Measurements from ENCODE around the gene C19orf44. TPM values are rescaled to one million over a fixed set of nuclear protein-coding genes. Genes with fewer than 3 reads are reported as not detected.
"Not testable (repeated sequence)": the region's sequence is repeated elsewhere in the genome, so short reads cannot be mapped to it uniquely, and the experiment has no call there.

Gene C19orf44
- total and polyA plus RNA-seq, 2 experiments from 2014 or later: 2.5 to 5.9 TPM

DNA sequence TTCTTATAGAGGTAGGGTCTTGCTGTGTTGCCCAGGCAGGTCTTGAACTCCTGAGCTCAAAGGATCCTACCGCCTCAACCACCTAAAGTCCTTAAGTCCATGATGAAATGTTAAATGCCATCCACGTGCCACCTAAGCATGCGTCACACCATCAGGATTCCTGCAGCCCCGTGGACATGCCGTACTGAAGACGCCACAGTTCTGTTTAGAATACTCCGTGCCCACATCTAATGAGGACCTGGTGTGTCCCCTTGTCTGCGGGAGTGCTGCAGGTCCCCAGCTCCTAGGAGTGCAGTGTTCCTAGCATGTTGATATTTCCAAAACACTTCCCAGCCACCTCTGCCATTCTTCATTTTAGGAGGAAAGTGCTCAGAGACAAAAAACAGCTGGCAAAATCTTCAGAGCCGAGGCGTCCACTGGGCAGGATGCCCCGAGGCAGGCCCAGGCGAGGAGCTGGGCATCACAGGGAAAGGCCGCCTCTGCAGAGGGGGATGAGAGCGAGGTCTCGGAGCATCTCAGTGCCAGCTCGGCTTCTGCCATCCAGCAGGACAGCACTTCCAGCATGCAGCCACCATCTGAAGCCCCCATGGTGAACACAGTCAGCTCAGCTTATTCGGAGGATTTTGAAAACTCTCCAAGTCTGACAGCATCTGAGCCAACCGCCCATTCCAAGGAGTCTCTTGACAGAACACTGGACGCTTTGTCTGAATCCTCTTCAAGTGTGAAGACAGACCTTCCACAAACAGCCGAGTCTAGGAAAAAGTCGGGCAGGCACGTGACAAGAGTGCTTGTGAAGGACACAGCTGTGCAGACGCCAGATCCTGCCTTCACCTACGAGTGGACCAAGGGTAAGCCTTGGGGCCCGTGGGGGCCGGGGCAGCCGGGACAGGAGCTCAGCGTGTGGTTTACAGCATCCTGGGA is 13.2 kb downstream of the C19orf44 start (continued):
- TF ChIP-seq, protein P1, sequence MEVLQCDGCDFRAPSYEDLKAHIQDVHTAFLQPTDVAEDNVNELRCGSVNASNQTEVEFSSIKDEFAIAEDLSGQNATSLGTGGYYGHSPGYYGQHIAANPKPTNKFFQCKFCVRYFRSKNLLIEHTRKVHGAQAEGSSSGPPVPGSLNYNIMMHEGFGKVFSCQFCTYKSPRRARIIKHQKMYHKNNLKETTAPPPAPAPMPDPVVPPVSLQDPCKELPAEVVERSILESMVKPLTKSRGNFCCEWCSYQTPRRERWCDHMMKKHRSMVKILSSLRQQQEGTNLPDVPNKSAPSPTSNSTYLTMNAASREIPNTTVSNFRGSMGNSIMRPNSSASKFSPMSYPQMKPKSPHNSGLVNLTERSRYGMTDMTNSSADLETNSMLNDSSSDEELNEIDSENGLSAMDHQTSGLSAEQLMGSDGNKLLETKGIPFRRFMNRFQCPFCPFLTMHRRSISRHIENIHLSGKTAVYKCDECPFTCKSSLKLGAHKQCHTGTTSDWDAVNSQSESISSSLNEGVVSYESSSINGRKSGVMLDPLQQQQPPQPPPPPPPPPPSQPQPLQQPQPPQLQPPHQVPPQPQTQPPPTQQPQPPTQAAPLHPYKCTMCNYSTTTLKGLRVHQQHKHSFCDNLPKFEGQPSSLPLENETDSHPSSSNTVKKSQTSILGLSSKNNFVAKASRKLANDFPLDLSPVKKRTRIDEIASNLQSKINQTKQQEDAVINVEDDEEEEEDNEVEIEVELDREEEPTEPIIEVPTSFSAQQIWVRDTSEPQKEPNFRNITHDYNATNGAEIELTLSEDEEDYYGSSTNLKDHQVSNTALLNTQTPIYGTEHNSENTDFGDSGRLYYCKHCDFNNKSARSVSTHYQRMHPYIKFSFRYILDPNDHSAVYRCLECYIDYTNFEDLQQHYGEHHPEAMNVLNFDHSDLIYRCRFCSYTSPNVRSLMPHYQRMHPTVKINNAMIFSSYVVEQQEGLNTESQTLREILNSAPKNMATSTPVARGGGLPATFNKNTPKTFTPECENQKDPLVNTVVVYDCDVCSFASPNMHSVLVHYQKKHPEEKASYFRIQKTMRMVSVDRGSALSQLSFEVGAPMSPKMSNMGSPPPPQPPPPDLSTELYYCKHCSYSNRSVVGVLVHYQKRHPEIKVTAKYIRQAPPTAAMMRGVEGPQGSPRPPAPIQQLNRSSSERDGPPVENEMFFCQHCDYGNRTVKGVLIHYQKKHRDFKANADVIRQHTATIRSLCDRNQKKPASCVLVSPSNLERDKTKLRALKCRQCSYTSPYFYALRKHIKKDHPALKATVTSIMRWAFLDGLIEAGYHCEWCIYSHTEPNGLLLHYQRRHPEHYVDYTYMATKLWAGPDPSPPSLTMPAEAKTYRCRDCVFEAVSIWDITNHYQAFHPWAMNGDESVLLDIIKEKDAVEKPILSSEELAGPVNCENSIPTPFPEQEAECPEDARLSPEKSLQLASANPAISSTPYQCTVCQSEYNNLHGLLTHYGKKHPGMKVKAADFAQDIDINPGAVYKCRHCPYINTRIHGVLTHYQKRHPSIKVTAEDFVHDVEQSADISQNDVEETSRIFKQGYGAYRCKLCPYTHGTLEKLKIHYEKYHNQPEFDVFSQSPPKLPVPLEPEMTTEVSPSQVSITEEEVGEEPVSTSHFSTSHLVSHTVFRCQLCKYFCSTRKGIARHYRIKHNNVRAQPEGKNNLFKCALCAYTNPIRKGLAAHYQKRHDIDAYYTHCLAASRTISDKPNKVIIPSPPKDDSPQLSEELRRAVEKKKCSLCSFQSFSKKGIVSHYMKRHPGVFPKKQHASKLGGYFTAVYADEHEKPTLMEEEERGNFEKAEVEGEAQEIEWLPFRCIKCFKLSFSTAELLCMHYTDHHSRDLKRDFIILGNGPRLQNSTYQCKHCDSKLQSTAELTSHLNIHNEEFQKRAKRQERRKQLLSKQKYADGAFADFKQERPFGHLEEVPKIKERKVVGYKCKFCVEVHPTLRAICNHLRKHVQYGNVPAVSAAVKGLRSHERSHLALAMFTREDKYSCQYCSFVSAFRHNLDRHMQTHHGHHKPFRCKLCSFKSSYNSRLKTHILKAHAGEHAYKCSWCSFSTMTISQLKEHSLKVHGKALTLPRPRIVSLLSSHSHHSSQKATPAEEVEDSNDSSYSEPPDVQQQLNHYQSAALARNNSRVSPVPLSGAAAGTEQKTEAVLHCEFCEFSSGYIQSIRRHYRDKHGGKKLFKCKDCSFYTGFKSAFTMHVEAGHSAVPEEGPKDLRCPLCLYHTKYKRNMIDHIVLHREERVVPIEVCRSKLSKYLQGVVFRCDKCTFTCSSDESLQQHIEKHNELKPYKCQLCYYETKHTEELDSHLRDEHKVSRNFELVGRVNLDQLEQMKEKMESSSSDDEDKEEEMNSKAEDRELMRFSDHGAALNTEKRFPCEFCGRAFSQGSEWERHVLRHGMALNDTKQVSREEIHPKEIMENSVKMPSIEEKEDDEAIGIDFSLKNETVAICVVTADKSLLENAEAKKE (CRISPR knock-in tag; IDR thresholded peaks at IDR 0.05): no peak
- TF ChIP-seq, protein P2, sequence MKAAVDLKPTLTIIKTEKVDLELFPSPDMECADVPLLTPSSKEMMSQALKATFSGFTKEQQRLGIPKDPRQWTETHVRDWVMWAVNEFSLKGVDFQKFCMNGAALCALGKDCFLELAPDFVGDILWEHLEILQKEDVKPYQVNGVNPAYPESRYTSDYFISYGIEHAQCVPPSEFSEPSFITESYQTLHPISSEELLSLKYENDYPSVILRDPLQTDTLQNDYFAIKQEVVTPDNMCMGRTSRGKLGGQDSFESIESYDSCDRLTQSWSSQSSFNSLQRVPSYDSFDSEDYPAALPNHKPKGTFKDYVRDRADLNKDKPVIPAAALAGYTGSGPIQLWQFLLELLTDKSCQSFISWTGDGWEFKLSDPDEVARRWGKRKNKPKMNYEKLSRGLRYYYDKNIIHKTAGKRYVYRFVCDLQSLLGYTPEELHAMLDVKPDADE (IDR thresholded peaks at IDR 0.05): no peak
- TF ChIP-seq, protein P3, sequence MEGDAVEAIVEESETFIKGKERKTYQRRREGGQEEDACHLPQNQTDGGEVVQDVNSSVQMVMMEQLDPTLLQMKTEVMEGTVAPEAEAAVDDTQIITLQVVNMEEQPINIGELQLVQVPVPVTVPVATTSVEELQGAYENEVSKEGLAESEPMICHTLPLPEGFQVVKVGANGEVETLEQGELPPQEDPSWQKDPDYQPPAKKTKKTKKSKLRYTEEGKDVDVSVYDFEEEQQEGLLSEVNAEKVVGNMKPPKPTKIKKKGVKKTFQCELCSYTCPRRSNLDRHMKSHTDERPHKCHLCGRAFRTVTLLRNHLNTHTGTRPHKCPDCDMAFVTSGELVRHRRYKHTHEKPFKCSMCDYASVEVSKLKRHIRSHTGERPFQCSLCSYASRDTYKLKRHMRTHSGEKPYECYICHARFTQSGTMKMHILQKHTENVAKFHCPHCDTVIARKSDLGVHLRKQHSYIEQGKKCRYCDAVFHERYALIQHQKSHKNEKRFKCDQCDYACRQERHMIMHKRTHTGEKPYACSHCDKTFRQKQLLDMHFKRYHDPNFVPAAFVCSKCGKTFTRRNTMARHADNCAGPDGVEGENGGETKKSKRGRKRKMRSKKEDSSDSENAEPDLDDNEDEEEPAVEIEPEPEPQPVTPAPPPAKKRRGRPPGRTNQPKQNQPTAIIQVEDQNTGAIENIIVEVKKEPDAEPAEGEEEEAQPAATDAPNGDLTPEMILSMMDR (conservative IDR thresholded peaks at IDR 0.05; ENCODE audit: low read depth in 2 of 2): no peak
- TF ChIP-seq ZNF331 (CRISPR knock-in tag; IDR thresholded peaks at IDR 0.05; ENCODE audit: low read depth) (no peak), STAT1 (IDR thresholded peaks at IDR 0.05; ENCODE audit: unreplicated experiment) (no peak), ZNF114 (CRISPR knock-in tag; IDR thresholded peaks at IDR 0.05) (no peak)

DNA sequence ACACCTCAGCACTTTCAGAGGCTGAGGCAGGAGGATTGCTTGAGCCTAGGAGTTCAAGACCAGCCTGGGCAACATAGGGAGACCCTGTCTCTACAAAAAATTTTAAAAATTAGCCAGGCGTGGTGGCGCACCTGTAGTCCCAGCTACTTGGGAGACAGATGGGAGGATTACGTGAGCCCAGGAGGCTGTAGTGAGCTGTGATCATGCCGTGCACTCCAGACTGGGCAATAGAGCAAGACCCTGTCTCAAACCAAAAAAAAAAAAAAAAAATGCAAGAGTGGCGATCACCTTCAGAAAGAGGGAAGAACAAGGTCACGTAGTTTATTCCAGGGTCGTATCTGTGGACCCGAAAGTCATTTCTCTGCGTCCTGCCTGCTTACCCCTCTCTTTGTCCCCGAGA is 16.4 kb downstream of the C19orf44 start:
- not testable (repeated sequence) for H3K36me3 ChIP-seq (ENCODE audit: insufficient read depth); H3K4me1 Mint-ChIP-seq; H3K27ac Mint-ChIP-seq; H2AFZ ChIP-seq; H3K4me3 Mint-ChIP-seq; H3K79me2 ChIP-seq (replicated peaks; ENCODE audit: insufficient read depth); H3K4me1 ChIP-seq (ENCODE audit: insufficient read depth); H3K9me2 ChIP-seq (ENCODE audit: insufficient read depth); H3K4me3 ChIP-seq; H3F3A ChIP-seq (replicated peaks; ENCODE audit: low read depth); H3K4me2 ChIP-seq; H3K9me3 Mint-ChIP-seq; H4K20me1 ChIP-seq (replicated peaks; ENCODE audit: insufficient read depth); H3K27me3 ChIP-seq (ENCODE audit: insufficient read depth); H3K27ac ChIP-seq (ENCODE audit: low read depth); DNase-seq (ENCODE audit: low spot score); ATAC-seq; H3K27me3 Mint-ChIP-seq (ENCODE audit: insufficient read depth, low read depth, poor library complexity)
- H3K36me3 Mint-ChIP-seq (ENCODE audit: low read depth): peaks cover 19% of the 10 kb centered on the region
